GM21526 (cell line): ENCODE data around the gene RPS6KA2.

Experiments used
- ATAC-seq: cut with Tn5 transposase; IDR thresholded peaks from one replicate; pipeline ENCODE4 v1.9.1; 2021; ENCODE audit warnings: moderate library complexity; ENCODE audit not compliant: unreplicated experiment, low FRiP score

RPS6KA2 gene

DNA sequence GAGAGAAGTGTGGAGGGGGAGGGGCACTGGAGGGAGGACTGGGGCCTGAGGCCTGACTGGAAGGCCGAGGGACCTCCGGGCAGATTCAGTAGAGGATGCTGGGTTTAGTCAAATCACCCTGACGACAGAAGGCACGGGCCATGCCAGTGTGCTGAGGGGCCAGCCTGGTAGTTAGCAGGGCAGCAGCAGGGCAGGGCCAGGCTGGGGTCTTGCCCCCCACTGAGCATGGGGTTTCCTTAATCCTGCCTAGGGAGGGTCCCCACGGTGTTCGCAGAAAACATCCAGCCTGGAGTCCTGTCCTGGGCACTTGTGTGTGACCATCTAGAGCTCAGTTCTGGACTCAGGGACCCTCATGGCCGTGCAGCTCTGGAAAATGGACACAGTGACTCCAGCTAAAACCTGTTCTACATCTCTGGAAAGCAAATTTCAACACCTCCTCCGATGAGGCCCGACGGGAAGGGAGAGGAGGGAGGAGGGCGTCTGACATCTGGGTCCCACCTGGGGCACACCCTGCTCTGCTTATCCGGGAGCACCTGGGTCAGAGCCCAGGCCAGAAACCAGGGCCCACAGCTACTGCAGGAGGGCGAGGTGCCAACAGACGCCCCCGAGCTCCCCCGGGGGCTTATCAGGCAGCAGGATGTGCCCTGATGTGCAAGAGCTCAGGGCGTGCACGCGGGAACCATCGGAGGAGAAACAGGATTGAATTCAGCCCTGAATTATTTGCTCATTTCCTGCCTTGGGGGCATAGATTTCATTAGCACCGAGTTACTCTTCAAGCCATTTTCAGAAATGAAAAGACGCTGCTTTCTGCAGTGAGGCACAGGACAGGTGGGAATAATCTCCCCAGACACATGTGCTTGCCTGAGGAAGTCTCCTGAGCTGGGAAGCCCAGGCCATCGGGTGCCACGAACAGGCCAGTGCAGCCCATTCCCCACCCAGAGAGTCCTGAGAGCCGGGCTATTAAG lies 166.3 kb downstream of the RPS6KA2 start:
- no peak for ATAC-seq

DNA sequence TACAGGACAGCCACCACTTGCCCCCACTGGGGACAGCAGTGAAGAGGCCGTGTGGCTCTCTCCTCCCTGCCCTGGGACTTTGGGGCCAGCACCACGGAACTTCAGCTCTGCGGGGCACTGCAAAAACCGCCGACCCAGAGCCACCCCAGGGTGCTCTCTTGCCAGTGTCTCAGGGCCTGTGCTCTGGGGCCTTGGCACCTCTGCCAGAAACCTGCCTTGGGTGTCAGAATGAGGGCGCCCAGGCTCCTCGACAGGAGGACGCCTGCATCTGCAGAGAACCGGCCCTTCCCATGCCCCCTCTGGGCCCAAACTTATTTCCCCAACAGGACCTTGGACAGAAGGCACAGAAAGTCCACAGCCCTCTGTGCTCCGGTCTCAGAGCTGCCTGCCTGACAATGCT lies 167.1 kb downstream of the RPS6KA2 start:
- no peak for ATAC-seq

DNA sequence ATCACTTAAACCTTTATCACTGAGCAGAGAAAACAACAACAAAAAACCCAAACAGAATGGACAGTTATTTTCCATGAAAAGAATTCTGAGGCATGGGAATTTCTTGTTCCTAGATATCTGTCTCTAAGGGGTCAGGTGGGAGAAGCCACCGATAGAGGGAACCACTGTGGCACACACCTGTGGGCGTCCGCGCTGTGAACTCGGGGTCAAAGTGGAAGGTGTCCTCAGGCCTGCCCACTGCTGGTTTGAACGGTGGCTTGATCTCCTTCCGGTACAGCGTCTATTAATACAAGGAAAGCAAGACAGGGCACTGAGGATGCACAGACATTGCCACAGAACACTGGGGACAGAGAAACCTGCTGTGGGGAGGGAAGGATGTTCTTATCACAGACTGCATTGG lies 167.8 kb downstream of the RPS6KA2 start:
- ATAC-seq: no peak

- no peak for ATAC-seq
These were observed 170.5 kb downstream of the RPS6KA2 start for GRCh38 chr6:166456395-166457156.

DNA sequence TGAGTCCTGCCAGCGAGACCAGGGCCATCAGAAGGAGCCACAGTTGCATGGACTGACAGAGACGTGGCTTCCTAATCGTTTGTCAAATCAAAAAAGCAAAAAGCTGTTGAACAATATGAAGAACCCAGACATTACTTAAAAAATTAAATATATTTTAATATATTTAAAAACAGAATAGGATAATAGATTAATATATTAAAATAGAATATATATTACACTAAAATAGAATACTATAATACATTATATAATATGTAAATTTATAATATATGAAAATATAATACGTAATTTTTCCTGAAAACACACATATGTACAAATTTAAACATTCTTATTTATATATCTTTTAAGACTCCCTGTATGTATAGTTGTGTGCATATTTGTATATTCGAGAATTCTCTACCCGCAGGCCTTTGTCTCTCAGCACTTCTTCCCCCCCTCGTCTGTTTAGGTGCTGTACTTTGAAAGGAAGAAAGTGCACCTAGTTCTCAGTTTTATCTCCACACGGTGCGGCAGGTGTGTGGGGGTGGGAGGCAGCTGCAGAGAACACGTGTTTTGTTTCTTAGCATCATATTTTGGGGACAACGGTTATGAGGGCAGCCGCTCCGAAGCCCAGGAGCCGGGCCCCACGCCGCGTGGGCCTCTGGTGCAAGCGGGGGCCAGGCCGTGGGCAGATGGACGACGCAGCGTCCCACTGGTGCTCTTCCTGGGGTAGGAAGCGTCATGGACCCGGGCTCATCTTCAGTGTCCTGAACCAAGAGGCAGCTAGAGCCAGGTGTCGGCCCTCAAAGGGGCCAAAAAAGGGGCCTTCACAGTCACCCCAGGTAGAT lies 172.1 kb downstream of the RPS6KA2 start:
- ATAC-seq: no peak

GRCh38 chr6:166453651-166454050 lies 173.4 kb downstream of the RPS6KA2 start:
- ATAC-seq: no peak

- no peak for ATAC-seq
These were observed 176.7 kb downstream of the RPS6KA2 start for GRCh38 chr6:166450167-166450873.

- no peak for ATAC-seq
These were observed 177.4 kb downstream of the RPS6KA2 start for GRCh38 chr6:166449641-166450040.

DNA sequence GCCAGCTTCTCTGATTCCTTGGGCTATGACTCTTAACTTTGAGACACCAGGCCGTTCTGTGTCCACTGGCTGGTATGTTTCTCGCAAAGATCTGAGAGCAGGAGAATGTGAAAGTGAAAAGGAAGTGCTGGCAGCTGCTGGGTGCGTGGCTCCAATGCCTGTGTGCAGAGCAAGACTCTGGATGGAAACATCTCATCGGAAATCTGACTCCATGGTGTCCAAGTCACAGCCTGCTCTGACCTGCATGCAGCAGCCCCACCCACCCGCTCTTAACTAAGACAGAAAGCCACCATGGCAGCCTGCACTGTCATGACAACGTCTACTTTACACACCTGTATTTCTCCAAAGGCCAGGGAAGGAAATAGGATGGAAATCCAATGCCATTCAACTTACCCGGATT lies 178.0 kb downstream of the RPS6KA2 start:
- no peak for ATAC-seq

DNA sequence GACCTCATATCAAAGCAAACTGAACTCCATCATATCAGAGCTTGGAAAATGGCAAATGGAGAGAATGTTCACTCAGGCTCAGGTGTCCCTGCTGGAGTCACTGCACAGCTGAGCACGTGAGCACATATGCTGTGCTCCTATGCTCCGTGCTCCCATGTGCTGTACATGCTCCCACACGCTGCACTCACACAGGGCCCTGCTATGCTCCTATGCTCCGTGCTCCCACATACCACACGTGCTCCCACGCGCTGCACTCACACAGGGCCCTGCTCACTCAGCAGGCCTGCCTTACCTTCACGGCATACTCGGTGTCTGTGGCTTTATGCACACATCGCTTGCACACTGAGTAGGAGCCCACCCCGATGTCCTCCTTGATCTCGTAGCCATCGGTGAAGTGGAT lies 178.6 kb downstream of the RPS6KA2 start:
- no peak for ATAC-seq

GRCh38 chr6:166446567-166447065 lies 180.4 kb downstream of the RPS6KA2 start:
- no peak for ATAC-seq

- no peak for ATAC-seq
These were observed 180.9 kb downstream of the RPS6KA2 start for GRCh38 chr6:166446146-166446545.

GRCh38 chr6:166444446-166444845 lies 182.6 kb downstream of the RPS6KA2 start:
- ATAC-seq: no peak

GRCh38 chr6:166443166-166443565 lies 183.9 kb downstream of the RPS6KA2 start:
- ATAC-seq: no peak

GRCh38 chr6:166442131-166442685 lies 184.8 kb downstream of the RPS6KA2 start:
- ATAC-seq: no peak

GRCh38 chr6:166441325-166442078 lies 185.5 kb downstream of the RPS6KA2 start:
- no peak for ATAC-seq

GRCh38 chr6:166440729-166441128 lies 186.3 kb downstream of the RPS6KA2 start:
- ATAC-seq: no peak

DNA sequence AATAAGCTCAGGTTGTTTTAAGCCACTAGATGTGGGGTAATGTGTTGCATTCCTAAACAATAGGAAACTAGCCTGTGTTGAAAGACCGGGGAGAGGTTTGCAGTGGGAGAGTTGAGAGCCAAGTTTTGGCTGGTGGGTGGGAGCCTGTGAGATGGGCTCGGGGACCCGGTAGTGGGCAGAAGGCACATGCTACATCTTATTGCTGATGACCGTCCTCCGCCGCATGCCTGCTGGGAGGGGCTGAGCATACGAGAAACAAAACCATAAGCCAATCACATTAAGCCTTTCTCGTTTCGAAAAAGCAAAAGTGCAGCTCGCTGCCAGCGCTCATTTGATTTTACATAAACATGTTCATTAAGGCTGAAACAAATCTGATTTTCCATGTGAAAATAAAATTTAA lies 186.9 kb downstream of the RPS6KA2 start:
- no peak for ATAC-seq
